H9 (cell line): ENCODE data around the gene GPR137B. TPM values are rescaled to one million over a fixed set of nuclear protein-coding genes. Genes with fewer than 3 reads are reported as not detected.

ENCODE experiments used
- DNase-seq: peaks from one replicate; pipeline ENCODE4 v3.0.0-alpha.2; 2017
- H2AFZ ChIP-seq: one replicate; pipeline ENCODE4 v1.6.1; 2013; ENCODE audit warnings: mild to moderate bottlenecking, low read length, control low read depth, moderate library complexity
- H2AK5ac ChIP-seq: 2 replicates; pipeline ENCODE4 v1.6.1; 2013; ENCODE audit warnings: low read length, control low read depth, mixed read lengths; ENCODE audit not compliant: insufficient read length
- H2BK120ac ChIP-seq: one replicate; pipeline ENCODE4 v1.6.1; 2013; ENCODE audit warnings: low read depth, mild to moderate bottlenecking, low read length, control low read depth, inconsistent platforms; ENCODE audit not compliant: poor library complexity, severe bottlenecking
- H2BK12ac ChIP-seq: 2 replicates; pipeline ENCODE4 v1.6.1; 2013; ENCODE audit warnings: low read length, control low read depth, mixed read lengths, low read depth; ENCODE audit not compliant: insufficient read length
- H2BK15ac ChIP-seq: 2 replicates; pipeline ENCODE4 v1.6.1; 2013; ENCODE audit warnings: low read depth, low read length, control low read depth
- H2BK20ac ChIP-seq: one replicate; pipeline ENCODE4 v1.6.1; 2013; ENCODE audit warnings: low read depth, mild to moderate bottlenecking, low read length, control low read depth, inconsistent platforms; ENCODE audit not compliant: poor library complexity, severe bottlenecking
- H2BK5ac ChIP-seq: 2 replicates; pipeline ENCODE4 v1.6.1; 2013; ENCODE audit warnings: low read length, control low read depth, mixed read lengths; ENCODE audit not compliant: insufficient read length
- H3K14ac ChIP-seq: 2 replicates; pipeline ENCODE4 v1.6.1; 2013; ENCODE audit warnings: low read length, control low read depth; ENCODE audit not compliant: insufficient read depth
- H3K18ac ChIP-seq: 2 replicates; pipeline ENCODE4 v1.6.1; 2013; ENCODE audit warnings: low read depth, mild to moderate bottlenecking, mixed read lengths, low read length, control low read depth; ENCODE audit not compliant: insufficient read length
- H3K23ac ChIP-seq: 2 replicates; pipeline ENCODE4 v1.6.1; 2013; ENCODE audit warnings: low read length, control low read depth, mixed read lengths, low read depth; ENCODE audit not compliant: insufficient read length
- H3K23me2 ChIP-seq: 2 replicates; pipeline ENCODE4 v1.6.1; 2013; ENCODE audit warnings: low read depth, mild to moderate bottlenecking, mixed read lengths, low read length, control low read depth; ENCODE audit not compliant: insufficient read length, poor library complexity, severe bottlenecking
- H3K27ac ChIP-seq: 2 replicates; pipeline ENCODE4 v1.5.1; 2013; ENCODE audit warnings: low read length, control low read depth, mixed read lengths, low read depth; ENCODE audit not compliant: insufficient read length
- H3K27me3 ChIP-seq: 2 replicates; pipeline ENCODE4 v1.6.1; 2013; ENCODE audit warnings: low read length, control low read depth, inconsistent platforms; ENCODE audit not compliant: insufficient read depth
- H3K4ac ChIP-seq: 2 replicates; pipeline ENCODE4 v1.6.1; 2013; ENCODE audit warnings: low read depth, mild to moderate bottlenecking, control low read depth, inconsistent platforms, low read length, moderate library complexity
- H3K4me1 ChIP-seq: 2 replicates; pipeline ENCODE4 v1.6.1; 2013; ENCODE audit warnings: low read length, control low read depth, inconsistent platforms; ENCODE audit not compliant: insufficient read depth
- H3K4me2 ChIP-seq: 2 replicates; pipeline ENCODE4 v1.6.1; 2013; ENCODE audit warnings: low read length, control low read depth, mixed read lengths; ENCODE audit not compliant: insufficient read length, insufficient read depth
- H3K56ac ChIP-seq: 2 replicates; pipeline ENCODE4 v1.6.1; 2013; ENCODE audit warnings: low read depth, mild to moderate bottlenecking, mixed read lengths, low read length, control low read depth; ENCODE audit not compliant: insufficient read length
- H3K79me1 ChIP-seq: 2 replicates; pipeline ENCODE4 v1.6.1; 2013; ENCODE audit warnings: low read depth, mild to moderate bottlenecking, moderate library complexity, low read length, control low read depth, inconsistent platforms; ENCODE audit not compliant: insufficient read depth, poor library complexity, severe bottlenecking
- H3K79me2 ChIP-seq: 2 replicates; pipeline ENCODE4 v1.6.1; 2013; ENCODE audit warnings: low read length, control low read depth, inconsistent platforms; ENCODE audit not compliant: insufficient read depth
- H3K9ac ChIP-seq: 2 replicates; pipeline ENCODE4 v1.6.1; 2013; ENCODE audit warnings: low read length, control low read depth, mixed read lengths; ENCODE audit not compliant: insufficient read length; ENCODE audit errors: extremely low read depth
- H3K9me3 ChIP-seq: one replicate; pipeline ENCODE4 v1.6.1; 2013; ENCODE audit warnings: low read depth, low read length, inconsistent platforms; ENCODE audit not compliant: control insufficient read depth
- H3T11ph ChIP-seq: one replicate; pipeline ENCODE4 v1.6.1; 2013; ENCODE audit warnings: mild to moderate bottlenecking, low read length, control low read depth, inconsistent platforms
- H4K20me1 ChIP-seq: one replicate; pipeline ENCODE4 v1.6.1; 2013; ENCODE audit not compliant: control insufficient read depth, insufficient read length, insufficient read depth
- H4K5ac ChIP-seq: 2 replicates; pipeline ENCODE4 v1.6.1; 2013; ENCODE audit warnings: low read depth, mild to moderate bottlenecking, mixed read lengths, low read length, control low read depth; ENCODE audit not compliant: insufficient read length
- H4K8ac ChIP-seq: replicated peaks from 2 replicates; pipeline ENCODE4 v1.6.1; 2013; ENCODE audit warnings: low read length, control low read depth, mixed read lengths, low read depth; ENCODE audit not compliant: insufficient read length
- H4K91ac ChIP-seq: 2 replicates; pipeline ENCODE4 v1.6.1; 2013; ENCODE audit warnings: low read depth, mild to moderate bottlenecking, moderate library complexity, mixed read lengths, low read length, control low read depth; ENCODE audit not compliant: insufficient read length
- H3K27ac Mint-ChIP-seq, 3 experiments: 2 replicates in 2 of 3; 3 replicates in 1 of 3; pipeline ENCODE4 v1.8.0; 2020 to 2021; ENCODE audit warnings: mixed read lengths in 3 of 3, mild to moderate bottlenecking in 1 of 3, moderate library complexity in 1 of 3
- H3K27me3 Mint-ChIP-seq: 2 replicates; pipeline ENCODE4 v1.8.0; 2021; ENCODE audit warnings: low read depth, mild to moderate bottlenecking, moderate library complexity, mixed read lengths
- H3K36me3 Mint-ChIP-seq, 3 experiments: 2 replicates in 2 of 3; 3 replicates in 1 of 3; pipeline ENCODE4 v1.8.0; 2020 to 2021; ENCODE audit warnings: low read depth in 3 of 3, mixed read lengths in 3 of 3; ENCODE audit not compliant: insufficient read depth in 1 of 3
- H3K4me1 Mint-ChIP-seq, 2 experiments: 2 replicates each; pipeline ENCODE4 v1.8.0; 2020; ENCODE audit warnings: mixed read lengths in 2 of 2
- H3K4me3 Mint-ChIP-seq, 2 experiments: 2 replicates in 1 of 2; 3 replicates in 1 of 2; pipeline ENCODE4 v1.8.0; 2020 to 2021; ENCODE audit warnings: mild to moderate bottlenecking in 2 of 2, mixed read lengths in 2 of 2, moderate library complexity in 1 of 2
- H3K9me3 Mint-ChIP-seq, 2 experiments: 2 replicates in 1 of 2; 3 replicates in 1 of 2; pipeline ENCODE4 v1.8.0; 2020; ENCODE audit warnings: mild to moderate bottlenecking in 2 of 2, mixed read lengths in 2 of 2, moderate library complexity in 1 of 2
- CTCF ChIP-seq: fragments of 200-600 bp; sonication (generic); conservative IDR thresholded peaks from 3 replicates; pipeline ENCODE4 v1.8.0; 2021; ENCODE audit warnings: antibody characterized with exemption, mild to moderate bottlenecking
- WGBS: extraction: QIAGEN DNeasy Blood & Tissue Kit; methylation state at CpG from one replicate; pipeline ENCODE4 v1.1.7; 2013; ENCODE audit warnings: missing lambda C conversion rate, low lambda C conversion rate, mixed read lengths; ENCODE audit not compliant: insufficient read length; ENCODE audit errors: extremely low coverage; 5-methylcytosine and 5-hydroxymethylcytosine counted together
- total RNA-seq: library from RNA; stranded (reverse); gene quantifications from 2 replicates; pipeline ENCODE4 v1.2.1, GENCODE V29; 2021

GPR137B gene
- total RNA-seq, 1 experiment from 2014 or later = 5.9 TPM

GRCh38 chr1:236193184-236193583 lies 50.8 kb downstream of the GPR137B start:
- Histone ChIP-seq H3K23ac (no peak overlapping the region), H3K18ac (no peak overlapping the region), H3K4me1 (no peaks in the 10 kb centered on the region), H4K8ac (no peak overlapping the region), H4K91ac (no peak overlapping the region), H3K9me3 (no peaks in the 10 kb centered on the region), H3K27ac (no peak overlapping the region), H2BK120ac (no peak overlapping the region), H3K79me1 (no peaks in the 10 kb centered on the region), H3T11ph (no peak overlapping the region), H4K20me1 (no peaks in the 10 kb centered on the region), H3K79me2 (no peaks in the 10 kb centered on the region), H4K5ac (no peak overlapping the region), H3K4ac (no peak overlapping the region), H3K14ac (no peak overlapping the region), H3K23me2 (no peaks in the 10 kb centered on the region), H2BK15ac (no peak overlapping the region), H2AFZ (no peak overlapping the region), H2BK5ac (no peak overlapping the region), H2BK12ac (no peak overlapping the region), H3K56ac (no peak overlapping the region), H3K27me3 (no peaks in the 10 kb centered on the region), H2BK20ac (no peak overlapping the region), H3K9ac (no peak overlapping the region), H3K4me2 (no peak overlapping the region), H2AK5ac (no peak overlapping the region)
- TF ChIP-seq CTCF = no peak
- no peaks in the 10 kb centered on the region for H3K4me1 Mint-ChIP-seq
- H3K9me3 Mint-ChIP-seq = no peaks in the 10 kb centered on the region; a peak in 1 of 5 replicates
- no peak overlapping the region for H3K27ac Mint-ChIP-seq
- no CpG with 5 or more reads among the region's 2 CpGs for WGBS
- H3K36me3 Mint-ChIP-seq = peaks cover 0 to 11% (median 8%) of the 10 kb centered on the region in 3 experiments; a peak in 6 of 7 replicates
- H3K4me3 Mint-ChIP-seq = no peak overlapping the region
- no peak for DNase-seq
- H3K27me3 Mint-ChIP-seq = no peaks in the 10 kb centered on the region
